Measurements from ENCODE around the gene CDK11B. TPM values are rescaled to one million over a fixed set of nuclear protein-coding genes. Genes with fewer than 3 reads are reported as not detected.

The CDK11B gene
- polyA plus RNA-seq, 1 donor (not counting 4 experiments of a cell fraction or from before 2014, with no cell fraction given) = 5.9 TPM

DNA sequence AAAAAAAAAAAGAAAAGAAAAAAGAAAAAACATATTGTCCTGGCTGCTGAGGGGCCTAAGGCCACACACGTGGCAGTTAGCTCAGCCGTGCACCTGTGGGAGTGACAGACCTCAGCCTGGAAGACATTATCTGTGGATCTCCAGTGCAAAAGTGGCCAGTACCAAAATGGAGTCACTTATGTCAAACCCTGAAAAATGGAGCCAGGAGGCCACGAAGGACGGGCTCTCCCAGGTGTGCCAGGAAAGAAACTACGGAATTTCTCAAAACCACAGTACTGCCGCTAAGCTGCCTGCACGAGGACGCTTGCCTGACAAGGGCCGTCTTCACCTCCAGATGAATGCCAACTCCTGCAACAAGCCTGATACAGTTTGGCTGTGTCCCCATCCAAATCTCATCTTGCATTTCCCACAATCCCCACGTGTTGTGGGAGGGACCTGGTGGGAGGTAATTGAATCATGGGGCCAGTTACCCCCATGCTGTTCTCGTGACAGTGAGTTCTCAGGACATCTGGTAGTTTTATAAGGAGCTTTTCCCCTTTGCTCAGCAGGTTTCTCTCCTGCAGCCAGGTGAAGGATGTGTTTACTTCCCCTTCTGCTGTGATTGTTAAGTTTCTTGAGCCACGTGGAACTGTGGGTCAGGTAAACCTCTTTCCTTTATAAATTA is 48.9 kb downstream of the CDK11B start:
- no peaks in the 10 kb centered on the region for H3K27me3 ChIP-seq (ENCODE audit: control insufficient read depth, extremely low read depth, insufficient read depth, low read length)
- dilution Hi-C loops (cut with MboI; ENCODE audit: extremely low pct_ligation_motif_present, low sequenced_read_pairs) = no loop called here
- no peaks in the 10 kb centered on the region for H3K9me1 ChIP-seq (ENCODE audit: control insufficient read depth, extremely low read depth, insufficient read depth, low read length)
- no peaks in the 10 kb centered on the region for H3K36me3 ChIP-seq (ENCODE audit: control insufficient read depth in 2 of 2, extremely low read depth in 1 of 2, insufficient read depth in 2 of 2, low read length in 2 of 2)
- H2AFZ ChIP-seq (ENCODE audit: control insufficient read depth, low read length) = no peak overlapping the region
- no peak overlapping the region for H3K27ac ChIP-seq (ENCODE audit: control insufficient read depth, insufficient read depth, low read length)
- no peak overlapping the region for H3K4me2 ChIP-seq (ENCODE audit: control insufficient read depth, extremely low read depth, insufficient read depth, low read depth, low read length)
- no peaks in the 10 kb centered on the region for H4K20me1 ChIP-seq (ENCODE audit: control insufficient read depth, extremely low read depth, insufficient read depth, low read length)
- peaks cover 11% of the 10 kb centered on the region for H3K4me1 ChIP-seq (ENCODE audit: control insufficient read depth, extremely low read depth, insufficient read depth, low read length)
- no peak overlapping the region for H3K4me3 ChIP-seq (ENCODE audit: control insufficient read depth in 2 of 3, extremely low read depth in 1 of 3, insufficient read depth in 2 of 3, low read depth in 1 of 3, low read length in 3 of 3)
- no peak overlapping the region for H3K9ac ChIP-seq (ENCODE audit: control insufficient read depth, extremely low read depth, insufficient read depth, low read length)
- no peak for TF ChIP-seq EZH2 (IDR thresholded peaks at IDR 0.05; ENCODE audit: low read length)
- TF ChIP-seq, protein P1, sequence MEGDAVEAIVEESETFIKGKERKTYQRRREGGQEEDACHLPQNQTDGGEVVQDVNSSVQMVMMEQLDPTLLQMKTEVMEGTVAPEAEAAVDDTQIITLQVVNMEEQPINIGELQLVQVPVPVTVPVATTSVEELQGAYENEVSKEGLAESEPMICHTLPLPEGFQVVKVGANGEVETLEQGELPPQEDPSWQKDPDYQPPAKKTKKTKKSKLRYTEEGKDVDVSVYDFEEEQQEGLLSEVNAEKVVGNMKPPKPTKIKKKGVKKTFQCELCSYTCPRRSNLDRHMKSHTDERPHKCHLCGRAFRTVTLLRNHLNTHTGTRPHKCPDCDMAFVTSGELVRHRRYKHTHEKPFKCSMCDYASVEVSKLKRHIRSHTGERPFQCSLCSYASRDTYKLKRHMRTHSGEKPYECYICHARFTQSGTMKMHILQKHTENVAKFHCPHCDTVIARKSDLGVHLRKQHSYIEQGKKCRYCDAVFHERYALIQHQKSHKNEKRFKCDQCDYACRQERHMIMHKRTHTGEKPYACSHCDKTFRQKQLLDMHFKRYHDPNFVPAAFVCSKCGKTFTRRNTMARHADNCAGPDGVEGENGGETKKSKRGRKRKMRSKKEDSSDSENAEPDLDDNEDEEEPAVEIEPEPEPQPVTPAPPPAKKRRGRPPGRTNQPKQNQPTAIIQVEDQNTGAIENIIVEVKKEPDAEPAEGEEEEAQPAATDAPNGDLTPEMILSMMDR (optimal IDR thresholded peaks at IDR 0.05 in 1 of 3, IDR thresholded peaks at IDR 0.05 in 1 of 3, conservative IDR thresholded peaks at IDR 0.05 in 1 of 3; ENCODE audit: extremely low read depth in 1 of 3, insufficient read depth in 2 of 3, low read length in 3 of 3) = no peak
- FAIRE-seq (no peak), DNase-seq (ENCODE audit: low read depth, low spot score) (no peak)
- no peaks in the 10 kb centered on the region for H3K9me3 ChIP-seq (ENCODE audit: control insufficient read depth, low read depth, low read length)
- peaks cover 4% of the 10 kb centered on the region for H3K79me2 ChIP-seq (ENCODE audit: control insufficient read depth, insufficient read depth, low read length)

DNA sequence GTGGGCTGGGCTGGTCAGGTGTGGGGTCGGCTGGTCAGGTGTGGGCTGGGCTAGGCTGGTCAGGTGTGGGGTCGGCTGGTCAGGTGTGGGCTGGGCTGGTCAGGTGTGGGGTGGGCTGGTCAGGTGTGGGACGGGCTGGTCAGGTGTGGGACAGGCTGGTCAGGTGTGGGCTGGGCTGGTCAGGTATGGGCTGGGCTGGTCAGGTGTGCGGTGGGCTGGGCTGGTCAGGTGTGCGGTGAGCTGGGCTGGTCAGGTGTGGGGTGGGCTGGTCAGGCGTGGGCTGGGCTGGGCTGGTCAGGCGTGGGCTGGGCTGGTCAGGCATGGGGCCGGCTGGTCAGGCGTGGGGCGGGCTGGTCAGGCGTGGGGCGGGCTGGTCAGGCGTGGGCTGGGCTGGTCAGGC is 52.6 kb downstream of the CDK11B start:
- DNase-seq (ENCODE audit: low read depth, low spot score) = no peak
- FAIRE-seq = no peak
- dilution Hi-C loops (cut with MboI; ENCODE audit: extremely low pct_ligation_motif_present, low sequenced_read_pairs) = no loop called here
- no peak overlapping the region for H3K27ac ChIP-seq (ENCODE audit: control insufficient read depth, insufficient read depth, low read length)
- TF ChIP-seq, protein P1 (optimal IDR thresholded peaks at IDR 0.05 in 1 of 3, IDR thresholded peaks at IDR 0.05 in 1 of 3, conservative IDR thresholded peaks at IDR 0.05 in 1 of 3; ENCODE audit: extremely low read depth in 1 of 3, insufficient read depth in 2 of 3, low read length in 3 of 3) = no peak
- no peak for TF ChIP-seq EZH2 (IDR thresholded peaks at IDR 0.05; ENCODE audit: low read length)
- H3K9me1 ChIP-seq (ENCODE audit: control insufficient read depth, extremely low read depth, insufficient read depth, low read length) = no peaks in the 10 kb centered on the region
- H2AFZ ChIP-seq (ENCODE audit: control insufficient read depth, low read length) = no peak overlapping the region
- H3K79me2 ChIP-seq (ENCODE audit: control insufficient read depth, insufficient read depth, low read length) = no peaks in the 10 kb centered on the region
- H3K4me1 ChIP-seq (ENCODE audit: control insufficient read depth, extremely low read depth, insufficient read depth, low read length) = no peaks in the 10 kb centered on the region
- no peak overlapping the region for H3K9ac ChIP-seq (ENCODE audit: control insufficient read depth, extremely low read depth, insufficient read depth, low read length)
- H3K36me3 ChIP-seq (ENCODE audit: control insufficient read depth in 2 of 2, extremely low read depth in 1 of 2, insufficient read depth in 2 of 2, low read length in 2 of 2) = no peaks in the 10 kb centered on the region
- H3K9me3 ChIP-seq (ENCODE audit: control insufficient read depth, low read depth, low read length) = no peaks in the 10 kb centered on the region
- H3K4me2 ChIP-seq (ENCODE audit: control insufficient read depth, extremely low read depth, insufficient read depth, low read depth, low read length) = no peak overlapping the region
- no peaks in the 10 kb centered on the region for H3K27me3 ChIP-seq (ENCODE audit: control insufficient read depth, extremely low read depth, insufficient read depth, low read length)
- no peak overlapping the region for H3K4me3 ChIP-seq (ENCODE audit: control insufficient read depth in 2 of 3, extremely low read depth in 1 of 3, insufficient read depth in 2 of 3, low read depth in 1 of 3, low read length in 3 of 3)
- H4K20me1 ChIP-seq (ENCODE audit: control insufficient read depth, extremely low read depth, insufficient read depth, low read length) = no peaks in the 10 kb centered on the region
